ENCODE data around the gene ALPP.
"Not testable (repeated sequence)": the region's sequence is repeated elsewhere in the genome, so short reads cannot be mapped to it uniquely, and the experiment has no call there.

The ALPP gene

DNA sequence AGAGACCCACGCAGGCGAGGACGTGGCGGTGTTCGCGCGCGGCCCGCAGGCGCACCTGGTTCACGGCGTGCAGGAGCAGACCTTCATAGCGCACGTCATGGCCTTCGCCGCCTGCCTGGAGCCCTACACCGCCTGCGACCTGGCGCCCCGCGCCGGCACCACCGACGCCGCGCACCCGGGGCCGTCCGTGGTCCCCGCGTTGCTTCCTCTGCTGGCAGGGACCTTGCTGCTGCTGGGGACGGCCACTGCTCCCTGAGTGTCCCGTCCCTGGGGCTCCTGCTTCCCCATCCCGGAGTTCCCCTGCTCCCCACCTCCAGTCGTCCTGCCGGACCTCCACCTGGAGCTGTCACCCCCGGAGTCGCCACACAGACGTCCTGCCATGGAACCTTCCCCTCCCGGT, 31.1 kb downstream of the ALPP start:
- not testable (repeated sequence) for H3K9ac ChIP-seq (ENCODE audit: low read length); H3K4me3 ChIP-seq (ENCODE audit: low read length); H3K9me3 ChIP-seq (ENCODE audit: control insufficient read depth, low read length); H3K27me3 ChIP-seq (ENCODE audit: control insufficient read depth, insufficient read depth, low read length); H3K36me3 ChIP-seq (ENCODE audit: control insufficient read depth, insufficient read depth, low read length); H3K4me1 ChIP-seq (ENCODE audit: control insufficient read depth, insufficient read depth, low read length)

DNA sequence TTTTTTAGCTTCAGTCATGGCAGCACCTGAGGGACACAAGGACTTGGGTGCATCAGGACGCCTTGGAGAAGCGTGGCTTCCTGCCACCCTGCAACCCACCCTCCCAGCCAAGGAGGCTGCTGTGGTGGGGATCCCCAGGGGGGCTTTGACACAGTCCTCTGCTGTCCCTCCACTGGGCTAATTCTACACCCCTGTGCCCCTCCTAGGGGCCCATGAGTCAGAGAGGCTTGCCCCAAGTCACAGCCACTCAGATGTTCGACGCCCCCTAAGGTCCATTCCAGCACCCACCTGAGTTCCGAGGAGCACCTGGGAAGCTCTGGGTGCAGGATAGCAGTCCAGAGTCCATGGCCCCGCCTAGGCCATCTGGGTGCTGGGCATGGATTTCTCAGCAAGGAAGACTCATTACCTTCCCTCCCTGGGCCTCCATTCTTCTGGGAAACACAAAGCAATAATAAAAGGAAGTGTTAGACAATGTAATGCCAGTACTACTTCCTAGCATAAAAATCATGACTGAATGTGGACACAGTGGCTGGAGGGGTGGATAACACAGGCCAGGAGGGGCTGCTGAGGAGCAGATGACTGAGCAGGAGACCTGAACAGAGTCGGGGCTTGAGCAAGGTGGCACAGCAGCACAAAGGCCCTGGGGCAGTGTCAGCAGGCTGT, 31.8 kb downstream of the ALPP start:
- H3K36me3 ChIP-seq (ENCODE audit: control insufficient read depth, insufficient read depth, low read length), result no peaks in the 10 kb centered on the region
- H3K9ac ChIP-seq (ENCODE audit: low read length), result no peak overlapping the region
- no peaks in the 10 kb centered on the region for H3K9me3 ChIP-seq (ENCODE audit: control insufficient read depth, low read length)
- H3K27me3 ChIP-seq (ENCODE audit: control insufficient read depth, insufficient read depth, low read length), result peaks cover 4% of the 10 kb centered on the region
- no peak overlapping the region for H3K4me3 ChIP-seq (ENCODE audit: low read length)
- H3K4me1 ChIP-seq (ENCODE audit: control insufficient read depth, insufficient read depth, low read length), result peaks cover 5% of the 10 kb centered on the region

DNA sequence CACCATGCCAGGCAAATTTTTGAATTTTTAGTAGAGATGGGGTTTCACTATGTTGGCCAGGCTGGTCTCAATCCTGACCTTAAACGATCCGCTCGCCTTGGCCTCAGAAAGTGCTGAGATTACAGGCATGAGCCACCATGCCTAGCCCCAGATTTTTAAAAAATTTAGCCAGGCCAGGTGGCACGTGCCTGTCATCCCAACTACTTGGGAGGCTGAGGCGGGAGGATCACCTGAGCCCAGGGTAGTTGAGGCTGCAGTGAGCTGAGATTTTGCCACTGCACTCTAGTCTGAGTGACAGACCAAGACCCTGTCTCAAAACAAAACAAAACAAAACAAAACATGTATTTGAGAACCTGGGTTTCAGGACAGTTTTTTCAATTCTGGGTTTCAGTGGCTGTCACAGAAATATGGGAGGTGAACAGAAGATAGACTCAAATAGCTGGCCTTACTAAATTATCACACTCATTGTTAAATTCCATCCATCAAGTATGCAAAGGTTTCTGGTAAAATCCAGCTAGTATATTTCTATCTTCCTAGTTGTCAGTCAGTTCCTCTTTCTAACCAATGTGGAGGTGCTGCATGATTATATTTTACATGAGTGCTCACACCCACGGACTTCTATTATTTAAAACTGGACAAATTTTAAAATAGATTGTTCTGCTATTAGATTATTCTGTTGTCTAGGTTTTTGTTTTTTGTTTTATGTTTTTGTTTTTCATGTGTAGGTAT, 33.5 kb downstream of the ALPP start:
- Histone ChIP-seq H3K9me3 (ENCODE audit: control insufficient read depth, low read length) (no peaks in the 10 kb centered on the region), H3K4me3 (ENCODE audit: low read length) (no peak overlapping the region), H3K4me1 (ENCODE audit: control insufficient read depth, insufficient read depth, low read length) (peaks cover 5% of the 10 kb centered on the region), H3K36me3 (ENCODE audit: control insufficient read depth, insufficient read depth, low read length) (no peaks in the 10 kb centered on the region), H3K27me3 (ENCODE audit: control insufficient read depth, insufficient read depth, low read length) (peaks cover 17% of the 10 kb centered on the region), H3K9ac (ENCODE audit: low read length) (no peak overlapping the region)

DNA sequence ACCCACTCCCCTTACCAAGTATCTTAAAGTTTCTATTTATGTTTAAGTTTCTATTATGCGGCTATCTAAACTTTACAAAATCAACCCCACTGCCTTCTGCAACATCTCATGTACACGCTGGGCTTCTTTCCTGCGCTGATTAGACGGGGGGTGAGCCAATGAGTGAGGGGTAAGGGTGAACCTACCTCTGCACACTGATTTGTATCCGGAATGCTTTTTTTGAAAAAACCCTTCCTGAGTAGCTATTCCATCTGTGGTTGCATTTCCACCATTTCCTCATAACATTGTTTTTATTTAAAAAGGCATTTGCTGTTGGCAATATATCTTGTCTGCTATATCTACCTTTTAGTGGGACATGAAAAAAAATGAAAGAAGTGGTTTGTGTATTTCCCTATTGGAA, 34.4 kb downstream of the ALPP start:
- no peak overlapping the region for H3K4me3 ChIP-seq (ENCODE audit: low read length)
- H3K36me3 ChIP-seq (ENCODE audit: control insufficient read depth, insufficient read depth, low read length), result no peaks in the 10 kb centered on the region
- peaks cover 5% of the 10 kb centered on the region for H3K4me1 ChIP-seq (ENCODE audit: control insufficient read depth, insufficient read depth, low read length)
- H3K9ac ChIP-seq (ENCODE audit: low read length), result no peak overlapping the region
- peaks cover 26% of the 10 kb centered on the region for H3K27me3 ChIP-seq (ENCODE audit: control insufficient read depth, insufficient read depth, low read length)
- no peaks in the 10 kb centered on the region for H3K9me3 ChIP-seq (ENCODE audit: control insufficient read depth, low read length)

DNA sequence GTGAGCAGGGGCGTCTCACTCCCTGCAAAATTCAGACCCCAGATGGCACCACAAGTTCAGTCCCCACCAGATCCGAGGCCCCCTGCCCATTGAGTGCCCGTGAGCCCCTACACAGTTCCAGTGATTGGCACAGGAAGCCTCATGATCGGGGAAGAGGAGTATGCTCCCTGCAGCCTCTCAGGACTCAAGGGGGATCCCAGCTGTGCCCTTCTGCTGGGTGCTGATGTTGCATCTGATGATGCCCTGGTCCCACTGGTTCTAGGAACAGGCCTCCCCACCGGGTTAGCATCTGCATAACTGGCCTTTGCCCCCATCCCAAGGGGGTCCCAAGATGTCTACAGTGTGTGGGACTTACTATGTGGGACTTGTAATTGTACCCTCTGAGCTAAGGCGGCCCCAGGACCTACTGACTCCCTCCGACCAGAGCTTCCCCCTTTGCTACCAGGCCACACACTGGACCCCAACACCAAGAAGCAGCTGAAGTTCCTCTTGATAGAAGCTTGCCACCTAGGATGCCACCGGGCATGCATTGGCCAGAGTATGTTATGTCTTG, 36.7 kb downstream of the ALPP start:
- peaks cover 48% of the 10 kb centered on the region for H3K27me3 ChIP-seq (ENCODE audit: control insufficient read depth, insufficient read depth, low read length)
- no peak overlapping the region for H3K9ac ChIP-seq (ENCODE audit: low read length)
- H3K36me3 ChIP-seq (ENCODE audit: control insufficient read depth, insufficient read depth, low read length), result no peaks in the 10 kb centered on the region

DNA sequence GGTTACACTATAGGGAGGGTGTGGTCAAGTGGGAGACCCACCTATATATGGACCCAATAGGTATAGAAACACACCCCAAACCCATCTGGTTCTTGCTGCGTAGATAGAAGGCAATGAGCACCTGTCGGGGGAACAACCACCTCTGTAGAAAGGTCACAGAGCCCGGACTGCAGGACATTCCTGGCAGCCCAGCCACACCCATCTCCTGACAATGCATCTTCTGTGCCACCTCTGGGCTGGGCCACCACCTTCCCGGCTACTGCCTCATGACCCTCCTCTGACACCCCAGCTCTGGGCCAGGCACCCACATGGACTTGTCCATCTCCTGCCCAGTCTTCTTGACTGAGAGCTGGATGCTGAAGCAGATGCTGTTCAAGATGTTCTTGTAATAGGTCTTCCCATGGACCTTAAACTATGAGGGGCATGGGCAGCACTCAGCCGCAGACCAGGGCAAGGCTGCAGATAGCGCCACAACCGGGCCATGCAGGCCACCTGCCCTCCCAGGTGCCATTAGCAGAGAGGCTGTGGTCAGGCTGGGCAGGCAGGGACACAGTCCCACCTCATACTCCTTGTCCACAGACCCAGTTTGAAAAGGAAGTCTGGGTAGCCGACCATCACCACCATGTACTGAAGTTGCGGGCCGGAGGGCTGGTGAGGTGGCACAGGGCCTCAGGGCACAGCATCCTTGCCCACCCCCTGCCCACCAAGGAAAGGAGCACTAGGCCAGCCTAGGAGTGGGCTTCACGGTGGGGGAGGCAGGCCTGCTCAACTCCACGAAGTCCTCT, 37.4 kb downstream of the ALPP start:
- Histone ChIP-seq H3K36me3 (ENCODE audit: control insufficient read depth, insufficient read depth, low read length) (no peaks in the 10 kb centered on the region), H3K27me3 (ENCODE audit: control insufficient read depth, insufficient read depth, low read length) (peaks cover 53% of the 10 kb centered on the region), H3K4me3 (ENCODE audit: low read length) (no peak overlapping the region), H3K9ac (ENCODE audit: low read length) (no peak overlapping the region), H3K4me1 (ENCODE audit: control insufficient read depth, insufficient read depth, low read length) (peaks cover 25% of the 10 kb centered on the region), H3K9me3 (ENCODE audit: control insufficient read depth, low read length) (no peaks in the 10 kb centered on the region)

More for the DNA sequence above, 36.7 kb downstream of the ALPP start:
- no peak overlapping the region for H3K4me3 ChIP-seq (ENCODE audit: low read length)
- peaks cover 20% of the 10 kb centered on the region for H3K4me1 ChIP-seq (ENCODE audit: control insufficient read depth, insufficient read depth, low read length)
- no peaks in the 10 kb centered on the region for H3K9me3 ChIP-seq (ENCODE audit: control insufficient read depth, low read length)

DNA sequence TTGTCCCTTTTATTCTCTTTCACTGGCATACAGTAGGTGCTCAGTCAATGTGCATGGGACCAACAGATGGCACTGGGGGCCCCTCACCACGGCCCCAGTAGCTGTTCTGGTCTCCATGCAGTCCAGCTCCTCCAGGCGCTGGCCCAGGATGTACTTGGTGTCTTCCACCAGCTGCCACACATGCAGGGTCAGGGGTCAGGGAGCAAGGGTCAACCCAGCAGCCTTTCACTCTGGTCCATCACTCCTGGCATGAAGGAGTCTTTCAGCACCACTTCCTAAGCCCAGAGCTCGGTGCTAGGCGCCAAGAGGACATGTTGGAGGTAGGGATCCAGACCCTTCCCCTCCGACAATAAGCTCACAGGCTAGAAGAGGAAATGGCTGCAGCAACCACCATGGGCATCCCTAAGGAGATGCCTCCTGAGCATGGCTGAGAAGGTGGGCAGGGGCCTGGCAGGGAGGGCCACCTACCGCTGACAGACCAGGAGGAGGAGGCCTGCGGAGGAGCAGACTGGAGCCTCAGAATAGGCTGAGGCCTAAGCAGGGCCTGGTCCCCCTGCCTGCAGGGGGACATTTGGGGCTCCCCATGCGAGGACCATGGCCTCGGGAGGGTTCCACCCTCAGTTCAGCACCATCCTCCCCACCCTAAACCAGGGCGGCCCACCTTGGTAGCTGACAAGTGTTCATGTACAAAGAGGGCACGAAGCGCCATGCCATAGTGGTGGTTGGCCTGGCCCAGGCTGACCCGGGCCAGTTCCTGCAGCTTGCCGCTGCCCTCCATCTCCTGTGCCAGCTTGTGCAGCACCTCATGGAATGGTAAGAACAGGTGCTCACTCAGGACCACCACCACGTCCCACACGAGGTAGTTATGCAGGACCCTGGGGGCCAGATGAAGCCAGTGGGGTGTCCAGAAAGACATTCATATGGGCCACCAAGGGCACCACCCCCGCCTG, 38.2 kb downstream of the ALPP start:
- Histone ChIP-seq H3K36me3 (ENCODE audit: control insufficient read depth, insufficient read depth, low read length) (no peaks in the 10 kb centered on the region), H3K27me3 (ENCODE audit: control insufficient read depth, insufficient read depth, low read length) (peaks cover 62% of the 10 kb centered on the region), H3K9me3 (ENCODE audit: control insufficient read depth, low read length) (no peaks in the 10 kb centered on the region), H3K4me1 (ENCODE audit: control insufficient read depth, insufficient read depth, low read length) (peaks cover 25% of the 10 kb centered on the region), H3K9ac (ENCODE audit: low read length) (no peak overlapping the region), H3K4me3 (ENCODE audit: low read length) (no peak overlapping the region)

DNA sequence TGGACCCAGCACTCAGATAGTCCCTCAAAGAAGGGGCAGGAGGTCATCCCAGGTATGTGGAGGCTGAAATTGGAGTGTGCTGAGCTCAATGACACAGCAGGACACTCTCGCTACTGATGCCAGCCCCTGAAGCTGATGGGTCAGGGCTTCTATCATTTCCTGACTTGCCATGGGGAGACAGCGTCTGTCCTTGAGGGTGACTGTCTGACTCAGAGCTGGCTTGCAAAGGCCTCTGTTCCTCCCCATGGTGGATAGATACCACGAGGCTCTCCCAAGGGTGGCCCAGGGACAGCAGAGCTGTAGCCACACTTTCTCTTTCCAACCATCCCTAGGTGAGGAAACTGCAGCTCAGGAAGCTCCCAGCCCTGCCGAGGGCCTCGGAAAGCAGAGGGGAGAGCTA, 38.9 kb downstream of the ALPP start:
- H3K27me3 ChIP-seq (ENCODE audit: control insufficient read depth, insufficient read depth, low read length), result peaks cover 68% of the 10 kb centered on the region
- H3K9ac ChIP-seq (ENCODE audit: low read length), result no peak overlapping the region
- H3K4me3 ChIP-seq (ENCODE audit: low read length), result no peak overlapping the region
- H3K4me1 ChIP-seq (ENCODE audit: control insufficient read depth, insufficient read depth, low read length), result peaks cover 25% of the 10 kb centered on the region
- H3K36me3 ChIP-seq (ENCODE audit: control insufficient read depth, insufficient read depth, low read length), result no peaks in the 10 kb centered on the region
- no peaks in the 10 kb centered on the region for H3K9me3 ChIP-seq (ENCODE audit: control insufficient read depth, low read length)

DNA sequence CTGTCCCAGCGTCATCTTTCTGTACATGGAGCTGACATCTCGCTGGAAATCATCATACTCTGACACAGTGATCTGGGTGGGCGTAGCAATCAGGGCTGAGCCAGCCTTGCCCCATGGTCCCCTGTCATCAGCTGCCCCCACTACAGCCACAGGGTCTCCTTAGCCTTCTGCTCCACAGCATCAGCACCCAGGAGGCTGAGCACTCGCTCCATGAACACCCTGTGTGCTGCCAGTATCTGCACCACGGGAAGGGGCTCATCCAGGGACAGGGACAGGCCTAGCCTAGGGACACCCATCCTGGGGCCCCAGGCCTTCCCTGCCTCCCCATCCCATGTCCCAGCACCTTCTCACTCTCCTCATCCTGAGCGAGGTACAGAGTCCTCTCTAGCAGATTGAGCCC, 39.5 kb downstream of the ALPP start:
- Histone ChIP-seq H3K9me3 (ENCODE audit: control insufficient read depth, low read length) (no peaks in the 10 kb centered on the region), H3K4me3 (ENCODE audit: low read length) (no peak overlapping the region), H3K27me3 (ENCODE audit: control insufficient read depth, insufficient read depth, low read length) (peaks cover 71% of the 10 kb centered on the region), H3K4me1 (ENCODE audit: control insufficient read depth, insufficient read depth, low read length) (peaks cover 25% of the 10 kb centered on the region), H3K36me3 (ENCODE audit: control insufficient read depth, insufficient read depth, low read length) (no peaks in the 10 kb centered on the region), H3K9ac (ENCODE audit: low read length) (no peak overlapping the region)

DNA sequence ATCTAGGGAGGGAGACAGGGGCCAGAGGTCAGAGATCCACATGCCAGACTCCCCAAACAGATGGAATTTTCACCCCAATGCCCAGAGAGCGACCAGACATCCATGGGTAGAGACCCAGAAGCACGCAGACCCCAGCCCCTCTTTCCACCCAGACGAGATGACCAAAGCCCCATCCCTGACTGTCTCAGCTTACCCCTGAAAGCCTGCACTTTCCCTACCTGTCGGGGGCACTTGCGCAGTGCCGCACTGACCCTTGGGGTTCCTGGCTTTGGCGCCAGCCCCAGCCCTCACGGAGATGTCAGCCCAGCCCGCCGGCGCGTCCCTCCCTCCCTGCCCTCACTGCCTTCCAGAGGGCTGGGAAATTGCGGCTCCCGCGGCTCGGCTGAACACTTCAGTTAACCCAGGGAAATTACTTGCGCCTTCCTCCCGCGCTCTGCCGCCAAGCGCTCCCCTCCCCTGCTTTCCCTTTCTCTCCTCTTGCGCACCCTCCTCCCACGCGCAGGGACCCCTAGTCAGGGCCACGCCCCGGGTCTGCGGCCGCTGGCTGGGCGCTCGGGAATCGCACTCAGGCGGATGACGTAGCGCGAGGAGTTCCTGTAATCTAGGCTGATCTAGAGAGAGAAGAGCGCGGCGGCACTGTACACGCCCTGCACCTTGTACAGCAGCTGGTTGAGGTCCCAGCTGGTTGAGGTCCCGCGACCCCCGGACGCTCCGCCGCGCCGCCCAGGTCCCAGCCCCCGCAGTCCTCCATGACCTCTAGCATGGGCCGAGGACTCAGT, 40.1 kb downstream of the ALPP start:
- H3K27me3 ChIP-seq (ENCODE audit: control insufficient read depth, insufficient read depth, low read length), result peaks cover 71% of the 10 kb centered on the region
- H3K4me3 ChIP-seq (ENCODE audit: low read length), result no peak overlapping the region

More for the DNA sequence above, 40.1 kb downstream of the ALPP start:
- peaks cover 25% of the 10 kb centered on the region for H3K4me1 ChIP-seq (ENCODE audit: control insufficient read depth, insufficient read depth, low read length)
- no peaks in the 10 kb centered on the region for H3K36me3 ChIP-seq (ENCODE audit: control insufficient read depth, insufficient read depth, low read length)
- H3K9me3 ChIP-seq (ENCODE audit: control insufficient read depth, low read length), result no peaks in the 10 kb centered on the region
- no peak overlapping the region for H3K9ac ChIP-seq (ENCODE audit: low read length)
